Keratinocyte (primary cell): ENCODE results near the gene CACNA1C. TPM values are rescaled to one million over a fixed set of nuclear protein-coding genes. Genes with fewer than 3 reads are reported as not detected.

Source experiments
- DNase-seq: peaks from one replicate; pipeline ENCODE4 v3.0.0-alpha.2; 2011; ENCODE audit warnings: low read depth, missing footprints, low spot score
- FAIRE-seq: peaks from 2 replicates; lab custom pipeline; 2011; peaks lifted over from hg19 to GRCh38; lab: Jason Lieb, UNC
- H2AFZ ChIP-seq: 2 replicates; pipeline ENCODE4 v1.6.0; 2012; ENCODE audit warnings: low read length, control low read depth, inconsistent platforms; ENCODE audit not compliant: control insufficient read depth
- H3K27ac ChIP-seq: 2 replicates; pipeline ENCODE4 v1.5.1; 2011; ENCODE audit warnings: low read length; ENCODE audit not compliant: control insufficient read depth, insufficient read depth
- H3K27me3 ChIP-seq: 3 replicates; pipeline ENCODE4 v1.6.0; 2011; ENCODE audit warnings: low read length; ENCODE audit not compliant: control insufficient read depth, insufficient read depth; ENCODE audit errors: extremely low read depth
- H3K36me3 ChIP-seq, 2 experiments: 2 replicates in 1 of 2; 3 replicates in 1 of 2; pipeline ENCODE4 v1.5.1; 2011; ENCODE audit warnings: low read length in 2 of 2, mild to moderate bottlenecking in 1 of 2; ENCODE audit not compliant: control insufficient read depth in 2 of 2, insufficient read depth in 2 of 2; ENCODE audit errors: extremely low read depth in 1 of 2
- H3K4me1 ChIP-seq: 3 replicates; pipeline ENCODE4 v1.5.1; 2011; ENCODE audit warnings: low read length; ENCODE audit not compliant: control insufficient read depth, insufficient read depth; ENCODE audit errors: extremely low read depth
- H3K4me2 ChIP-seq: 3 replicates; pipeline ENCODE4 v1.6.0; 2011; ENCODE audit warnings: low read depth, low read length; ENCODE audit not compliant: control insufficient read depth, insufficient read depth; ENCODE audit errors: extremely low read depth
- H3K4me3 ChIP-seq, 3 experiments: fragments of 200-600 bp in 1 of 3; sonication (generic) in 1 of 3; 2 replicates in 2 of 3; 3 replicates in 1 of 3; pipeline ENCODE4 v1.5.1; 2011 to 2016; ENCODE audit warnings: low read length in 3 of 3, mild to moderate bottlenecking in 3 of 3, control low read depth in 2 of 3, inconsistent platforms in 1 of 3, low read depth in 1 of 3, mixed read lengths in 1 of 3, mixed run types in 1 of 3, moderate library complexity in 1 of 3; ENCODE audit not compliant: control insufficient read depth in 2 of 3, insufficient read depth in 2 of 3; ENCODE audit errors: extremely low read depth in 1 of 3
- H3K79me2 ChIP-seq: 2 replicates; pipeline ENCODE4 v1.6.0; 2012; ENCODE audit warnings: low read length; ENCODE audit not compliant: control insufficient read depth, insufficient read depth
- H3K9ac ChIP-seq: 3 replicates; pipeline ENCODE4 v1.6.0; 2011; ENCODE audit warnings: low read length; ENCODE audit not compliant: control insufficient read depth, insufficient read depth; ENCODE audit errors: extremely low read depth
- H3K9me1 ChIP-seq: 3 replicates; pipeline ENCODE4 v1.6.0; 2011; ENCODE audit warnings: low read length; ENCODE audit not compliant: control insufficient read depth, insufficient read depth; ENCODE audit errors: extremely low read depth
- H3K9me3 ChIP-seq: 2 replicates; pipeline ENCODE4 v1.5.1; 2012; ENCODE audit warnings: low read depth, low read length; ENCODE audit not compliant: control insufficient read depth
- H4K20me1 ChIP-seq: 3 replicates; pipeline ENCODE4 v1.6.0; 2011; ENCODE audit warnings: low read length; ENCODE audit not compliant: control insufficient read depth, insufficient read depth; ENCODE audit errors: extremely low read depth
- EZH2 ChIP-seq: IDR thresholded peaks from one replicate; pipeline ENCODE4 v1.6.1; 2012; ENCODE audit warnings: inconsistent platforms, mild to moderate bottlenecking, low read length, moderate library complexity
- dilution Hi-C: fragments of 300-500 bp; cut with MboI; formaldehyde crosslinking; loops from one replicate; pipeline ENCODE4 v1.7.0; 2020; ENCODE audit warnings: low sequenced_read_pairs; ENCODE audit not compliant: extremely low pct_ligation_motif_present
- polyA plus RNA-seq, 5 experiments: library from polyadenylated mRNA; depleted of rRNA in 3 of 5; stranded (reverse) in 3 of 5; stranded (forward) in 1 of 5; unstranded in 1 of 5; fragments of >200 nt; gene quantifications; 1 replicate in 1 of 5; 2 replicates in 3 of 5; 3 replicates in 1 of 5; pipeline versions ENCODE4 v1.2.1 to v1.2.3, GENCODE V29; 2011 to 2012; ENCODE audit warnings: missing spikeins in 2 of 5, low read depth in 1 of 5, low replicate concordance in 1 of 5
- TF ChIP-seq, protein P1 (sequence below), 3 experiments: IDR thresholded peaks in 1 of 3; conservative IDR thresholded peaks in 1 of 3; optimal IDR thresholded peaks in 1 of 3; 2 replicates in 2 of 3; 3 replicates in 1 of 3; pipeline versions ENCODE3 to v1.5.1; 2011; ENCODE audit warnings: low read length in 3 of 3, mild to moderate bottlenecking in 3 of 3, moderate library complexity in 2 of 3, control low read depth in 1 of 3, inconsistent platforms in 1 of 3; ENCODE audit not compliant: insufficient read depth in 2 of 3; ENCODE audit errors: extremely low read depth in 1 of 3

The CACNA1C gene
- polyA plus RNA-seq, 1 donor (not counting 4 experiments of a cell fraction or from before 2014, with no cell fraction given): not detected

DNA sequence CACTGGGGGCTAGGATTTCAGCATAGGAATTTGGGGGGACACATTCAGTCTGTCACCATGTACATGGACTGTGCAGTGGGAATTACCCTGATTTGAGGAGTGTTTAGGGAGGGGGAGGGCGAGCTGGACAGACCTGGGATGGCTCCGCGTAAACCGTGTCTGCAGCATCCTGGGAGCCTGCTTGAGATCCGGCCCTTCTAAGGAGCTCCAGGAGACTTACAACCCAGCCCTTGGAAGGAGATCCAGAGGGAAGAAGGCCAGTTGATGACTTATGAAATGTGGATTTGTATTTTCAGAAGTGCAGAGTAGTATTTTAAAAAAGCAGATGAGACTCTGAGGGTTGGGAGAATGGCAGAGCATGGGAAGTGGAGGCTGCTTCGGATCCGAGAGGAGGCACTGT is 153.2 kb downstream of the CACNA1C start:
- no peak overlapping the region for H2AFZ ChIP-seq
- no peak for DNase-seq
- no peaks in the 10 kb centered on the region for H4K20me1 ChIP-seq
- no peaks in the 10 kb centered on the region for H3K27me3 ChIP-seq
- no peak for FAIRE-seq
- H3K27ac ChIP-seq: no peak overlapping the region
- H3K9me3 ChIP-seq: no peaks in the 10 kb centered on the region
- no peak for TF ChIP-seq EZH2
- TF ChIP-seq, protein P1, sequence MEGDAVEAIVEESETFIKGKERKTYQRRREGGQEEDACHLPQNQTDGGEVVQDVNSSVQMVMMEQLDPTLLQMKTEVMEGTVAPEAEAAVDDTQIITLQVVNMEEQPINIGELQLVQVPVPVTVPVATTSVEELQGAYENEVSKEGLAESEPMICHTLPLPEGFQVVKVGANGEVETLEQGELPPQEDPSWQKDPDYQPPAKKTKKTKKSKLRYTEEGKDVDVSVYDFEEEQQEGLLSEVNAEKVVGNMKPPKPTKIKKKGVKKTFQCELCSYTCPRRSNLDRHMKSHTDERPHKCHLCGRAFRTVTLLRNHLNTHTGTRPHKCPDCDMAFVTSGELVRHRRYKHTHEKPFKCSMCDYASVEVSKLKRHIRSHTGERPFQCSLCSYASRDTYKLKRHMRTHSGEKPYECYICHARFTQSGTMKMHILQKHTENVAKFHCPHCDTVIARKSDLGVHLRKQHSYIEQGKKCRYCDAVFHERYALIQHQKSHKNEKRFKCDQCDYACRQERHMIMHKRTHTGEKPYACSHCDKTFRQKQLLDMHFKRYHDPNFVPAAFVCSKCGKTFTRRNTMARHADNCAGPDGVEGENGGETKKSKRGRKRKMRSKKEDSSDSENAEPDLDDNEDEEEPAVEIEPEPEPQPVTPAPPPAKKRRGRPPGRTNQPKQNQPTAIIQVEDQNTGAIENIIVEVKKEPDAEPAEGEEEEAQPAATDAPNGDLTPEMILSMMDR (optimal IDR thresholded peaks at IDR 0.05 in 1 of 3, IDR thresholded peaks at IDR 0.05 in 1 of 3, conservative IDR thresholded peaks at IDR 0.05 in 1 of 3; ENCODE audit: extremely low read depth in 1 of 3, insufficient read depth in 2 of 3, low read length in 3 of 3): no peak
- no peak overlapping the region for H3K4me2 ChIP-seq
- no peak overlapping the region for H3K4me3 ChIP-seq
- no peak overlapping the region for H3K9ac ChIP-seq
- no peaks in the 10 kb centered on the region for H3K9me1 ChIP-seq
- H3K4me1 ChIP-seq: no peaks in the 10 kb centered on the region
- no peaks in the 10 kb centered on the region for H3K79me2 ChIP-seq
- dilution Hi-C loops: no loop called here
- no peaks in the 10 kb centered on the region for H3K36me3 ChIP-seq

DNA sequence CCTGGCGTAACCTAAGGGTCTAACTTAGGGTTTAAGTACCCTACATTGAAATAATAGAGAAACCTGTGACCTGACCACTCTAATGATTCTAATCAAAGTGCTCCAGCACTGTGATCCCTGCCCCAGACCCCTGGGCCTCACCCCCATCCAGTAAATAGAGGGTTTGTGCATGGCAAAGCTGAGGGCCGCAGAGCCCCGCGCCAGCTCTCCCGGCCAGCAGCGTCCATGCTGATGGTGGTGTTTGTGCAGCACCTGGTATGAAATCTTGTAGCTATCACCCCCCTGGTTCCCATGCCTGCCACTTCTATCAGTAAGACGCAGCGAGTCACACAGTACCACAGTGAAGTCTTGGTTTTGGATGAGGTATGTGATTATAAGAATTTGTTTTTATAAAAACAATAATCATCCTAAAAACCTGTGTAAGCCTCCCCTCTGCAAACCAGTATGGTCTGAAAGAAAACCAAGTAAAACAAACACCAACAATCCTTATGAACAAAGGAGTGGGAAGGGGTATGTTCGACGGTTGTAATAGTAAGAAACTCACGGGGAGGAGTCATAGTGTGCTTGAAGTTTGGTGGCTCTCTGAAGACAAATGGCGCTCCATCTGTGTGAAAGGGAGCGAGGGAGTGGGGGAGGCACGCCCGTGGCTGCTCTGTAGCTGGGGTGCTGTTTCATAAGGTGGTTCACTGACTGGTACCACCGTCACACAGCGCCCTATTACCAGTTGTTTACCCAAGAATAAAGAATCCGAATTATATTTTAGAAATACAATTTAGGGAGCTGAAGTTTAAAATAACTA is 156.2 kb downstream of the CACNA1C start:
- FAIRE-seq (no peak), DNase-seq (no peak)
- no peaks in the 10 kb centered on the region for H3K79me2 ChIP-seq
- H3K9me3 ChIP-seq: no peaks in the 10 kb centered on the region
- no peak overlapping the region for H3K27ac ChIP-seq
- no peak overlapping the region for H2AFZ ChIP-seq
- H4K20me1 ChIP-seq: no peaks in the 10 kb centered on the region
- H3K4me3 ChIP-seq: no peak overlapping the region
- H3K27me3 ChIP-seq: peaks cover 8% of the 10 kb centered on the region
- dilution Hi-C loops: no loop called here
- H3K9me1 ChIP-seq: no peaks in the 10 kb centered on the region
- no peaks in the 10 kb centered on the region for H3K36me3 ChIP-seq
- no peak for TF ChIP-seq EZH2
- TF ChIP-seq, protein P1 (optimal IDR thresholded peaks at IDR 0.05 in 1 of 3, IDR thresholded peaks at IDR 0.05 in 1 of 3, conservative IDR thresholded peaks at IDR 0.05 in 1 of 3; ENCODE audit: extremely low read depth in 1 of 3, insufficient read depth in 2 of 3, low read length in 3 of 3): no peak
- no peak overlapping the region for H3K9ac ChIP-seq
- H3K4me2 ChIP-seq: no peak overlapping the region
- no peaks in the 10 kb centered on the region for H3K4me1 ChIP-seq
